Measurements from ENCODE around the gene GPR160.

DNA sequence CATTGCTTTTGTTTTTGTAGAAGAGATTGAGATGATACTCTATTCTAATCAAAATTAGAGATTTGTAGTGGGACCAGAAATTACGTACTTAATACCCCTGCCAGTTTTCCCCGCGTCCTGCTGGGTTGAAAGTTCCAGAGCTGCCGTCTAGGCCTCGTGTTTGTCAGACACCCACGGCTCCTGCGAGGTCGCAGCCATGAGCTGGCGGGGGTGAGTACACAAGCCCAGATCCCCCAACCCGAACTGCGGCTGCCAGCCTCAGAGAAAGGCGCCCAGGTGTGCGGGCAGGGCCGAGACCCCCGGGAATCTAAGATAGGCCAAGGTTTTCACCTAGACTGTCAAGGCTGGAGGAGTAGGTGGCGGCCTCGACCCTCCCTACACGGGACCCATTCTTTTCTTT, 26.3 kb downstream of the GPR160 start:
- TF ChIP-seq, protein P1, sequence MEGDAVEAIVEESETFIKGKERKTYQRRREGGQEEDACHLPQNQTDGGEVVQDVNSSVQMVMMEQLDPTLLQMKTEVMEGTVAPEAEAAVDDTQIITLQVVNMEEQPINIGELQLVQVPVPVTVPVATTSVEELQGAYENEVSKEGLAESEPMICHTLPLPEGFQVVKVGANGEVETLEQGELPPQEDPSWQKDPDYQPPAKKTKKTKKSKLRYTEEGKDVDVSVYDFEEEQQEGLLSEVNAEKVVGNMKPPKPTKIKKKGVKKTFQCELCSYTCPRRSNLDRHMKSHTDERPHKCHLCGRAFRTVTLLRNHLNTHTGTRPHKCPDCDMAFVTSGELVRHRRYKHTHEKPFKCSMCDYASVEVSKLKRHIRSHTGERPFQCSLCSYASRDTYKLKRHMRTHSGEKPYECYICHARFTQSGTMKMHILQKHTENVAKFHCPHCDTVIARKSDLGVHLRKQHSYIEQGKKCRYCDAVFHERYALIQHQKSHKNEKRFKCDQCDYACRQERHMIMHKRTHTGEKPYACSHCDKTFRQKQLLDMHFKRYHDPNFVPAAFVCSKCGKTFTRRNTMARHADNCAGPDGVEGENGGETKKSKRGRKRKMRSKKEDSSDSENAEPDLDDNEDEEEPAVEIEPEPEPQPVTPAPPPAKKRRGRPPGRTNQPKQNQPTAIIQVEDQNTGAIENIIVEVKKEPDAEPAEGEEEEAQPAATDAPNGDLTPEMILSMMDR (IDR thresholded peaks at IDR 0.05; ENCODE audit: poor library complexity), result no peak
- no peak for TF ChIP-seq EZH2 (IDR thresholded peaks at IDR 0.05; ENCODE audit: borderline replicate concordance)
- no peak for TF ChIP-seq EZH2phosphoT487 (IDR thresholded peaks at IDR 0.05; ENCODE audit: low read depth, severe bottlenecking, unreplicated experiment)
